ENCODE measurements around the gene PACRG.

GRCh38 chr6:162854228-162854627 is 126.5 kb downstream of the PACRG start:
- TF ChIP-seq, protein P1, sequence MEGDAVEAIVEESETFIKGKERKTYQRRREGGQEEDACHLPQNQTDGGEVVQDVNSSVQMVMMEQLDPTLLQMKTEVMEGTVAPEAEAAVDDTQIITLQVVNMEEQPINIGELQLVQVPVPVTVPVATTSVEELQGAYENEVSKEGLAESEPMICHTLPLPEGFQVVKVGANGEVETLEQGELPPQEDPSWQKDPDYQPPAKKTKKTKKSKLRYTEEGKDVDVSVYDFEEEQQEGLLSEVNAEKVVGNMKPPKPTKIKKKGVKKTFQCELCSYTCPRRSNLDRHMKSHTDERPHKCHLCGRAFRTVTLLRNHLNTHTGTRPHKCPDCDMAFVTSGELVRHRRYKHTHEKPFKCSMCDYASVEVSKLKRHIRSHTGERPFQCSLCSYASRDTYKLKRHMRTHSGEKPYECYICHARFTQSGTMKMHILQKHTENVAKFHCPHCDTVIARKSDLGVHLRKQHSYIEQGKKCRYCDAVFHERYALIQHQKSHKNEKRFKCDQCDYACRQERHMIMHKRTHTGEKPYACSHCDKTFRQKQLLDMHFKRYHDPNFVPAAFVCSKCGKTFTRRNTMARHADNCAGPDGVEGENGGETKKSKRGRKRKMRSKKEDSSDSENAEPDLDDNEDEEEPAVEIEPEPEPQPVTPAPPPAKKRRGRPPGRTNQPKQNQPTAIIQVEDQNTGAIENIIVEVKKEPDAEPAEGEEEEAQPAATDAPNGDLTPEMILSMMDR (conservative IDR thresholded peaks at IDR 0.05 in 1 of 2, IDR thresholded peaks at IDR 0.05 in 1 of 2; ENCODE audit: extremely low read depth in 1 of 2, insufficient read depth in 1 of 2, low read depth in 1 of 2, low read length in 2 of 2), result no peak
- no peak for TF ChIP-seq EZH2 (IDR thresholded peaks at IDR 0.05; ENCODE audit: borderline replicate concordance, low read length)
